ENCODE results near the gene IFITM10. TPM values are rescaled to one million over a fixed set of nuclear protein-coding genes. Genes with fewer than 3 reads are reported as not detected.

IFITM10 gene
- total and polyA plus RNA-seq, 7 experiments from 2014 or later: 1.4 to 16.0 (median 2.1) TPM; not detected in 2

GRCh38 chr11:1763796-1764661 lies 13.6 kb upstream of the IFITM10 start, which contains the start of gene CTSD:
Gene CTSD, minus strand, starts transcription at chr11:1763927. Its CDS starts 68 bp downstream, at chr11:1763859.
- Mint-ChIP-seq H3K27ac (peak within 1 kb of the TSS; percentile 84 to 92 (median 87)), H3K4me1 (peaks cover 14 to 41% (median 33%) of the 10 kb centered on the region in 7 donors), H3K36me3 (peaks cover 0 to 3% (median 0%) of the 10 kb centered on the region in 5 donors), H3K9me3 (no peaks in the 10 kb centered on the region), H3K27me3 (no peaks in the 10 kb centered on the region), H3K4me3 (peak within 1 kb of the TSS; percentile 86 to 96 (median 91))
- H3K27ac ChIP-seq (ENCODE audit: low read depth, low read length): peak within 1 kb of the TSS; percentile 82
- intact Hi-C loops (cut with micrococcal nuclease): loop anchor here (1.0 to 5.0 kb wide), 5 partner anchors 9 to 1138 kb away; partner anchors contain the start of genes LSP1 (in 2 of the 2), C11orf21 (in 1 of the 2) and TSPAN32 (in 1 of the 2)
- CTCF ChIA-PET: interaction anchor here (0.7 kb wide), 1 partner anchor 235 kb away, joined by 6 read pairs; no protein-coding TSS in a partner anchor
- H3K4me1 ChIP-seq (ENCODE audit: control insufficient read depth in 2 of 2, insufficient read depth in 2 of 2, low read length in 2 of 2): peaks cover 33 to 39% of the 10 kb centered on the region in 2 donors
- DNase-seq (peak; percentile 76 to 99 (median 83)), ATAC-seq (peak; percentile 87)
- POLR2A ChIA-PET: interaction anchor here (1.0 kb wide), 1 partner anchor 11 kb away, joined by 3 read pairs; no protein-coding TSS in a partner anchor
- peaks cover 0 to 17% (median 0%) of the 10 kb centered on the region in 3 experiments for H3K36me3 ChIP-seq (ENCODE audit: control insufficient read depth in 2 of 3, insufficient read depth in 3 of 3, low read length in 3 of 3)
- H3K9me3 ChIP-seq (ENCODE audit: control insufficient read depth in 2 of 3, low read length in 3 of 3): no peaks in the 10 kb centered on the region
- peak within 1 kb of the TSS; percentile 70 for H3K4me3 ChIP-seq (ENCODE audit: low read length)
- no peaks in the 10 kb centered on the region for H3K27me3 ChIP-seq (ENCODE audit: control insufficient read depth in 2 of 2, insufficient read depth in 2 of 2, low read length in 2 of 2)

- peaks cover 21 to 47% (median 40%) of the 10 kb centered on the region in 7 donors for H3K4me1 Mint-ChIP-seq
- Histone ChIP-seq H3K27ac (ENCODE audit: low read depth, low read length) (peak overlapping the region; percentile 82), H3K36me3 (ENCODE audit: control insufficient read depth in 2 of 3, insufficient read depth in 3 of 3, low read length in 3 of 3) (peaks cover 0 to 17% (median 0%) of the 10 kb centered on the region in 3 experiments), H3K4me1 (ENCODE audit: control insufficient read depth in 2 of 2, insufficient read depth in 2 of 2, low read length in 2 of 2) (peaks cover 39 to 46% of the 10 kb centered on the region in 2 donors), H3K9me3 (ENCODE audit: control insufficient read depth in 2 of 3, low read length in 3 of 3) (no peaks in the 10 kb centered on the region), H3K27me3 (ENCODE audit: control insufficient read depth in 2 of 2, insufficient read depth in 2 of 2, low read length in 2 of 2) (no peaks in the 10 kb centered on the region), H3K4me3 (ENCODE audit: low read length) (peak overlapping the region; percentile 70)
- peak overlapping the region; percentile 75 to 96 (median 86) for H3K4me3 Mint-ChIP-seq
- POLR2A ChIA-PET: interaction anchor here (1.0 kb wide), 1 partner anchor 10 kb away, joined by 3 read pairs; no protein-coding TSS in a partner anchor
- intact Hi-C loops (cut with micrococcal nuclease): loop anchor here (1.0 to 5.0 kb wide), 4 partner anchors 69 to 1139 kb away; partner anchors contain the start of genes LSP1 (in 2 of the 2), C11orf21 (in 1 of the 2) and TSPAN32 (in 1 of the 2)
- DNase-seq (no peak), ATAC-seq (peak; percentile 21)
- H3K36me3 Mint-ChIP-seq: peaks cover 0 to 5% (median 0%) of the 10 kb centered on the region in 5 donors
- peak overlapping the region in 6 of 9 donors; percentile 12 to 87 (median 72) for H3K27ac Mint-ChIP-seq
- H3K9me3 Mint-ChIP-seq: no peaks in the 10 kb centered on the region
- no peaks in the 10 kb centered on the region for H3K27me3 Mint-ChIP-seq
- CTCF ChIA-PET: no interaction called here
These were observed 13.0 kb upstream of the IFITM10 start for GRCh38 chr11:1763336-1763795.

- Mint-ChIP-seq H3K27me3 (no peaks in the 10 kb centered on the region), H3K9me3 (no peaks in the 10 kb centered on the region), H3K36me3 (peaks cover 0 to 5% (median 0%) of the 10 kb centered on the region in 5 donors), H3K4me1 (peaks cover 25 to 51% (median 44%) of the 10 kb centered on the region in 7 donors), H3K4me3 (peak overlapping the region; percentile 75 to 96 (median 86)), H3K27ac (peak overlapping the region; percentile 66 to 89 (median 82))
- Histone ChIP-seq H3K36me3 (ENCODE audit: control insufficient read depth in 2 of 3, insufficient read depth in 3 of 3, low read length in 3 of 3) (peaks cover 0 to 17% (median 0%) of the 10 kb centered on the region in 3 experiments), H3K4me3 (ENCODE audit: low read length) (peak overlapping the region; percentile 70), H3K27me3 (ENCODE audit: control insufficient read depth in 2 of 2, insufficient read depth in 2 of 2, low read length in 2 of 2) (no peaks in the 10 kb centered on the region), H3K9me3 (ENCODE audit: control insufficient read depth in 2 of 3, low read length in 3 of 3) (no peaks in the 10 kb centered on the region), H3K4me1 (ENCODE audit: control insufficient read depth in 2 of 2, insufficient read depth in 2 of 2, low read length in 2 of 2) (peaks cover 46 to 52% of the 10 kb centered on the region in 2 donors), H3K27ac (ENCODE audit: low read depth, low read length) (peak overlapping the region; percentile 82)
- ChIA-PET POLR2A (interaction anchor here (0.6 kb wide), 1 partner anchor 49 kb away, joined by 4 read pairs; no protein-coding TSS in a partner anchor), CTCF (interaction anchor here (0.6 to 1.0 kb wide), 2 partner anchors 26 to 69 kb away, joined by 3 to 4 read pairs; no protein-coding TSS in a partner anchor)
- intact Hi-C loops (cut with micrococcal nuclease): loop anchor here (1.0 to 5.0 kb wide), 4 partner anchors 70 to 1140 kb away; partner anchors contain the start of genes LSP1 (in 2 of the 2), C11orf21 (in 1 of the 2) and TSPAN32 (in 1 of the 2)
- ATAC-seq: no peak
- DNase-seq: no peak
These were observed 12.3 kb upstream of the IFITM10 start for GRCh38 chr11:1762537-1763302.

GRCh38 chr11:1761857-1762536 lies 11.6 kb upstream of the IFITM10 start:
- peak overlapping the region; percentile 66 to 89 (median 82) for H3K27ac Mint-ChIP-seq
- no peaks in the 10 kb centered on the region for H3K27me3 ChIP-seq (ENCODE audit: control insufficient read depth in 2 of 2, insufficient read depth in 2 of 2, low read length in 2 of 2)
- peaks cover 0 to 20% (median 0%) of the 10 kb centered on the region in 3 experiments for H3K36me3 ChIP-seq (ENCODE audit: control insufficient read depth in 2 of 3, insufficient read depth in 3 of 3, low read length in 3 of 3)
- intact Hi-C loops (cut with micrococcal nuclease): loop anchor here (5.0 kb wide), 3 partner anchors 90 to 1140 kb away; partner anchors contain the start of genes LSP1 (in 2 of the 2), C11orf21 (in 1 of the 2) and TSPAN32 (in 1 of the 2)
- DNase-seq (no peak), ATAC-seq (no peak)
- H3K9me3 ChIP-seq (ENCODE audit: control insufficient read depth in 2 of 3, low read length in 3 of 3): no peaks in the 10 kb centered on the region
- H3K9me3 Mint-ChIP-seq: no peaks in the 10 kb centered on the region
- H3K4me1 Mint-ChIP-seq: peaks cover 32 to 59% (median 51%) of the 10 kb centered on the region in 7 donors
- peaks cover 0 to 9% (median 0%) of the 10 kb centered on the region in 5 donors for H3K36me3 Mint-ChIP-seq
- ChIA-PET CTCF (interaction anchor here (0.6 to 1.0 kb wide), 2 partner anchors 27 to 68 kb away, joined by 3 to 4 read pairs; no protein-coding TSS in a partner anchor), POLR2A (interaction anchor here (0.6 kb wide), 1 partner anchor 50 kb away, joined by 4 read pairs; no protein-coding TSS in a partner anchor)
- peak overlapping the region; percentile 82 for H3K27ac ChIP-seq (ENCODE audit: low read depth, low read length)
- H3K4me1 ChIP-seq (ENCODE audit: control insufficient read depth in 2 of 2, insufficient read depth in 2 of 2, low read length in 2 of 2): peaks cover 52 to 60% of the 10 kb centered on the region in 2 donors
- peak overlapping the region; percentile 70 for H3K4me3 ChIP-seq (ENCODE audit: low read length)
- H3K27me3 Mint-ChIP-seq: no peaks in the 10 kb centered on the region
- peak overlapping the region; percentile 75 to 96 (median 86) for H3K4me3 Mint-ChIP-seq

GRCh38 chr11:1761110-1761856 lies 10.9 kb upstream of the IFITM10 start:
- intact Hi-C loops (cut with micrococcal nuclease): loop anchor here (5.0 kb wide), 3 partner anchors 91 to 1141 kb away; partner anchors contain the start of genes LSP1 (in 2 of the 2), C11orf21 (in 1 of the 2) and TSPAN32 (in 1 of the 2)
- Histone ChIP-seq H3K4me1 (ENCODE audit: control insufficient read depth in 2 of 2, insufficient read depth in 2 of 2, low read length in 2 of 2) (peaks cover 59 to 67% of the 10 kb centered on the region in 2 donors), H3K36me3 (ENCODE audit: control insufficient read depth in 2 of 3, insufficient read depth in 3 of 3, low read length in 3 of 3) (peaks cover 0 to 26% (median 0%) of the 10 kb centered on the region in 3 experiments), H3K27ac (ENCODE audit: low read depth, low read length) (peak overlapping the region; percentile 82), H3K27me3 (ENCODE audit: control insufficient read depth in 2 of 2, insufficient read depth in 2 of 2, low read length in 2 of 2) (no peaks in the 10 kb centered on the region), H3K4me3 (ENCODE audit: low read length) (peak overlapping the region; percentile 70), H3K9me3 (ENCODE audit: control insufficient read depth in 2 of 3, low read length in 3 of 3) (no peaks in the 10 kb centered on the region)
- peaks cover 38 to 66% (median 58%) of the 10 kb centered on the region in 7 donors for H3K4me1 Mint-ChIP-seq
- POLR2A ChIA-PET: no interaction called here
- DNase-seq (no peak), ATAC-seq (no peak)
- peak overlapping the region; percentile 20 to 96 (median 86) for H3K4me3 Mint-ChIP-seq
- H3K27ac Mint-ChIP-seq: peak overlapping the region in 8 of 9 donors; percentile 66 to 89 (median 83)
- CTCF ChIA-PET: no interaction called here
- no peaks in the 10 kb centered on the region for H3K27me3 Mint-ChIP-seq
- no peaks in the 10 kb centered on the region for H3K9me3 Mint-ChIP-seq
- peaks cover 0 to 9% (median 0%) of the 10 kb centered on the region in 5 donors for H3K36me3 Mint-ChIP-seq

All from naive thymus-derived CD4-positive, alpha-beta T cell (primary cell).